Liver (tissue), 3 donors: ENCODE data around the gene EIF5B.

Experiments
- SP1 ChIP-seq: IDR thresholded peaks from 2 replicates; pipeline ENCODE4 v1.6.1; 2018; ENCODE audit warnings: antibody characterized with exemption, mild to moderate bottlenecking
- TAF1 ChIP-seq: conservative IDR thresholded peaks from 2 replicates; pipeline ENCODE4 v1.6.1; 2016; ENCODE audit warnings: antibody characterized with exemption, mild to moderate bottlenecking
- ZBTB33 ChIP-seq: IDR thresholded peaks from 2 replicates; pipeline ENCODE4 v1.6.1; 2016; ENCODE audit warnings: antibody characterized with exemption
- TF ChIP-seq, protein P1 (sequence below): fragments of 150-350 bp; IDR thresholded peaks from 2 replicates; pipeline ENCODE4 v1.5.1; 2017; ENCODE audit warnings: improper control_type of control experiment, low read depth, low read length; ENCODE audit not compliant: missing input control
- donor health status: healthy.
- donor health status: healthy.

- TF ChIP-seq, protein P1, sequence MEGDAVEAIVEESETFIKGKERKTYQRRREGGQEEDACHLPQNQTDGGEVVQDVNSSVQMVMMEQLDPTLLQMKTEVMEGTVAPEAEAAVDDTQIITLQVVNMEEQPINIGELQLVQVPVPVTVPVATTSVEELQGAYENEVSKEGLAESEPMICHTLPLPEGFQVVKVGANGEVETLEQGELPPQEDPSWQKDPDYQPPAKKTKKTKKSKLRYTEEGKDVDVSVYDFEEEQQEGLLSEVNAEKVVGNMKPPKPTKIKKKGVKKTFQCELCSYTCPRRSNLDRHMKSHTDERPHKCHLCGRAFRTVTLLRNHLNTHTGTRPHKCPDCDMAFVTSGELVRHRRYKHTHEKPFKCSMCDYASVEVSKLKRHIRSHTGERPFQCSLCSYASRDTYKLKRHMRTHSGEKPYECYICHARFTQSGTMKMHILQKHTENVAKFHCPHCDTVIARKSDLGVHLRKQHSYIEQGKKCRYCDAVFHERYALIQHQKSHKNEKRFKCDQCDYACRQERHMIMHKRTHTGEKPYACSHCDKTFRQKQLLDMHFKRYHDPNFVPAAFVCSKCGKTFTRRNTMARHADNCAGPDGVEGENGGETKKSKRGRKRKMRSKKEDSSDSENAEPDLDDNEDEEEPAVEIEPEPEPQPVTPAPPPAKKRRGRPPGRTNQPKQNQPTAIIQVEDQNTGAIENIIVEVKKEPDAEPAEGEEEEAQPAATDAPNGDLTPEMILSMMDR = no peak
- TF ChIP-seq TAF1 (no peak), SP1 (no peak), ZBTB33 (no peak)
Measured at GRCh38 chr2:99439971-99440505, 102.8 kb downstream of the EIF5B start.
